ENCODE results near the gene DTHD1.

- no peak for TF ChIP-seq CTCF (conservative IDR thresholded peaks at IDR 0.05; ENCODE audit: low read depth, low read length)
- no peak for TF ChIP-seq EZH2phosphoT487 (IDR thresholded peaks at IDR 0.05; ENCODE audit: borderline replicate concordance, low read length)
Observed at GRCh38 chr4:36325926-36326325, 44.5 kb downstream of the DTHD1 start.

All from PC-3 (cell line).